ENCODE results near the gene PLAAT3. TPM values are rescaled to one million over a fixed set of nuclear protein-coding genes. Genes with fewer than 3 reads are reported as not detected.
"Not testable (repeated sequence)": the region's sequence is repeated elsewhere in the genome, so short reads cannot be mapped to it uniquely, and the experiment has no call there.

PLAAT3 gene
- total RNA-seq, 1 experiment from 2014 or later, result 32.6 TPM

GRCh38 chr11:63548178-63548577 is 66.1 kb downstream of the PLAAT3 start:
- POLR2A ChIA-PET, result no interaction called here
- H3K4me1 ChIP-seq (ENCODE audit: control insufficient read depth, insufficient read depth, low read length), result no peaks in the 10 kb centered on the region
- in situ Hi-C loops (cut with HindIII; ENCODE audit: low pct_unique_long_range_greater_than_20kb, low sequenced_read_pairs) (no loop called here), intact Hi-C loops (cut with micrococcal nuclease; ENCODE audit: unreplicated experiment) (no loop called here)
- ATAC-seq, result no peak
- H3K4me3 ChIP-seq (ENCODE audit: low read depth in 2 of 2, low read length in 2 of 2), result no peak overlapping the region
- CTCF ChIA-PET, result no interaction called here
- no TSS peak for BruUV-seq (replicated peaks)
- no peaks in the 10 kb centered on the region for H3K27me3 ChIP-seq (ENCODE audit: control insufficient read depth, insufficient read depth, low read length)
- TF ChIP-seq TCF7L2 (IDR thresholded peaks at IDR 0.05; ENCODE audit: low read depth, low read length) (no peak), REST (IDR thresholded peaks at IDR 0.05; ENCODE audit: insufficient read depth in 1 of 2, low read depth in 2 of 2, low read length in 1 of 2) (no peak), SIN3A (IDR thresholded peaks at IDR 0.05; ENCODE audit: borderline replicate concordance, insufficient read depth, low read depth, low read length) (no peak), CTCF (IDR thresholded peaks at IDR 0.05) (no peak), POLR2AphosphoS5 (IDR thresholded peaks at IDR 0.05; ENCODE audit: low read depth, low read length) (no peak)
- no peaks in the 10 kb centered on the region for H3K36me3 ChIP-seq (ENCODE audit: control insufficient read depth, insufficient read depth, low read length)
- H3K9me3 ChIP-seq (ENCODE audit: control insufficient read depth, insufficient read depth, low read depth, low read length), result no peaks in the 10 kb centered on the region
- no peak for DNase-seq (ENCODE audit: low read depth, low spot score)
- H3K27ac ChIP-seq (ENCODE audit: low read length), result no peak overlapping the region

- in situ Hi-C loops (cut with HindIII; ENCODE audit: low pct_unique_long_range_greater_than_20kb, low sequenced_read_pairs), result no loop called here
- ChIA-PET CTCF (no interaction called here), POLR2A (interaction anchor here (0.7 kb wide), 1 partner anchor 526 kb away, joined by 4 read pairs; no protein-coding TSS in a partner anchor)
- DNase-seq (ENCODE audit: low read depth, low spot score) (no peak), ATAC-seq (no peak)
- no peaks in the 10 kb centered on the region for H3K9me3 ChIP-seq (ENCODE audit: control insufficient read depth, insufficient read depth, low read depth, low read length)
- H3K4me1 ChIP-seq (ENCODE audit: control insufficient read depth, insufficient read depth, low read length), result no peaks in the 10 kb centered on the region
- H3K27ac ChIP-seq (ENCODE audit: low read length), result no peak overlapping the region
- H3K4me3 ChIP-seq (ENCODE audit: low read depth in 2 of 2, low read length in 2 of 2), result no peak overlapping the region
- TF ChIP-seq POLR2AphosphoS5 (IDR thresholded peaks at IDR 0.05; ENCODE audit: low read depth, low read length) (no peak), SIN3A (IDR thresholded peaks at IDR 0.05; ENCODE audit: borderline replicate concordance, insufficient read depth, low read depth, low read length) (no peak)
- peaks cover 3% of the 10 kb centered on the region; the same call in 1 of the 2 replicates for H3K27me3 ChIP-seq (ENCODE audit: control insufficient read depth, insufficient read depth, low read length)
- BruUV-seq (replicated peaks), result no TSS peak
- intact Hi-C loops (cut with micrococcal nuclease; ENCODE audit: unreplicated experiment), result no loop called here
- H3K36me3 ChIP-seq (ENCODE audit: control insufficient read depth, insufficient read depth, low read length), result no peaks in the 10 kb centered on the region
These were observed 67.2 kb downstream of the PLAAT3 start for GRCh38 chr11:63547061-63547460.

GRCh38 chr11:63543711-63544110 is 70.5 kb downstream of the PLAAT3 start:
- DNase-seq (ENCODE audit: low read depth, low spot score), result no peak
- intact Hi-C loops (cut with micrococcal nuclease; ENCODE audit: unreplicated experiment) (no loop called here), in situ Hi-C loops (cut with HindIII; ENCODE audit: low pct_unique_long_range_greater_than_20kb, low sequenced_read_pairs) (no loop called here)
- TF ChIP-seq SIN3A (IDR thresholded peaks at IDR 0.05; ENCODE audit: borderline replicate concordance, insufficient read depth, low read depth, low read length) (no peak), CTCF (IDR thresholded peaks at IDR 0.05) (no peak)
- Histone ChIP-seq H3K36me3 (ENCODE audit: control insufficient read depth, insufficient read depth, low read length) (no peaks in the 10 kb centered on the region), H3K4me3 (ENCODE audit: low read depth in 2 of 2, low read length in 2 of 2) (no peak overlapping the region), H3K4me1 (ENCODE audit: control insufficient read depth, insufficient read depth, low read length) (no peaks in the 10 kb centered on the region), H3K9me3 (ENCODE audit: control insufficient read depth, insufficient read depth, low read depth, low read length) (no peaks in the 10 kb centered on the region), H3K27ac (ENCODE audit: low read length) (no peak overlapping the region), H3K27me3 (ENCODE audit: control insufficient read depth, insufficient read depth, low read length) (peaks cover 3% of the 10 kb centered on the region; the same call in 1 of the 2 replicates)
- POLR2A ChIA-PET, result no interaction called here
- ATAC-seq, result no peak
- CTCF ChIA-PET, result no interaction called here
- no TSS peak for BruUV-seq (replicated peaks)

GRCh38 chr11:63542506-63542905 is 71.7 kb downstream of the PLAAT3 start:
- not testable (repeated sequence) for H3K27ac ChIP-seq (ENCODE audit: low read length)

More at GRCh38 chr11:63542506-63542905, 71.7 kb downstream of the PLAAT3 start:
- H3K36me3 ChIP-seq (ENCODE audit: control insufficient read depth, insufficient read depth, low read length); ATAC-seq; in situ Hi-C loops (cut with HindIII; ENCODE audit: low pct_unique_long_range_greater_than_20kb, low sequenced_read_pairs); H3K4me3 ChIP-seq (ENCODE audit: low read depth in 2 of 2, low read length in 2 of 2); BruUV-seq (replicated peaks); H3K9me3 ChIP-seq (ENCODE audit: control insufficient read depth, insufficient read depth, low read depth, low read length); H3K4me1 ChIP-seq (ENCODE audit: control insufficient read depth, insufficient read depth, low read length); CTCF ChIA-PET; intact Hi-C loops (cut with micrococcal nuclease; ENCODE audit: unreplicated experiment); POLR2A ChIA-PET; DNase-seq (ENCODE audit: low read depth, low spot score); H3K27me3 ChIP-seq (ENCODE audit: control insufficient read depth, insufficient read depth, low read length): not testable (repeated sequence)
